Measurements from ENCODE around the gene TMC8. TPM values are rescaled to one million over a fixed set of nuclear protein-coding genes. Genes with fewer than 3 reads are reported as not detected.

Gene TMC8
- under 0.01 and 0.65 TPM in 2 replicates for total RNA-seq

GRCh38 chr17:78130437-78131101 is at the start of gene TMC8:
Gene TMC8 (plus strand): TSS chr17:78130771. CDS start chr17:78131589, 818 bp downstream.

GRCh38 chr17:78128551-78129350 is 1.8 kb upstream of the TMC8 start, which contains the start of gene TMC6:
Gene TMC6 (minus strand): TSS chr17:78128755. CDS start chr17:78126832, 1,923 bp downstream.

GRCh38 chr17:78168242-78168902 is 37.8 kb downstream of the TMC8 start, which contains the start of gene SYNGR2:
Gene SYNGR2 (plus strand): TSS chr17:78168581. CDS start chr17:78168617, 36 bp downstream.

GRCh38 chr17:78186692-78187595 is 56.4 kb downstream of the TMC8 start, which contains the start of the genes AFMID and TK1:
Gene AFMID (plus strand): TSS chr17:78187362. CDS start chr17:78187371, 9 bp downstream.
Gene TK1 (minus strand): TSS chr17:78187052. CDS start chr17:78186994, 58 bp downstream.

Other genes starting within 250 kb of the TMC8 start
- 2.3 and 3.5 TPM in 2 replicates for gene TNRC6C, start 172.1 kb upstream of the TMC8 start, total RNA-seq
- 39.3 and 75.3 TPM in 2 replicates for gene TMC6, start 2.0 kb upstream of the TMC8 start, total RNA-seq
- gene C17orf99, start 15.6 kb downstream of the TMC8 start, total RNA-seq: not detected in 2 replicates
- gene SYNGR2, start 37.8 kb downstream of the TMC8 start, total RNA-seq: 6.7 and 10.6 TPM in 2 replicates
- gene TK1, start 56.3 kb downstream of the TMC8 start, total RNA-seq: 30.6 and 169 TPM in 2 replicates
- gene AFMID, start 56.6 kb downstream of the TMC8 start, total RNA-seq: 21.0 and 31.4 TPM in 2 replicates
- 8.6 and 24.4 TPM in 2 replicates for gene BIRC5, start 83.5 kb downstream of the TMC8 start, total RNA-seq
- gene TMEM235, start 100.9 kb downstream of the TMC8 start, total RNA-seq: not detected in 2 replicates
- 4.3 and 5.3 TPM in 2 replicates for gene SOCS3, start 229.3 kb downstream of the TMC8 start, total RNA-seq
- gene PGS1, start 247.9 kb downstream of the TMC8 start, total RNA-seq: 26.7 and 32.1 TPM in 2 replicates